HCT116 (cell line): ENCODE measurements around the gene WNT16.

ENCODE experiments used
- CTCF ChIP-seq, 3 experiments: fragments of 200-600 bp in 1 of 3; sonication (generic) in 1 of 3; IDR thresholded peaks in 2 of 3; conservative IDR thresholded peaks in 1 of 3; 2 replicates each; pipeline ENCODE4 v1.5.1; 2012 to 2017; ENCODE audit warnings: low read depth in 2 of 3, low read length in 2 of 3, antibody characterized with exemption in 1 of 3, borderline replicate concordance in 1 of 3, control low read depth in 1 of 3, mild to moderate bottlenecking in 1 of 3, mixed read lengths in 1 of 3, mixed run types in 1 of 3, moderate library complexity in 1 of 3; ENCODE audit not compliant: insufficient read depth in 1 of 3
- EZH2 ChIP-seq: fragments of 200-600 bp; sonication (generic); IDR thresholded peaks from 2 replicates; pipeline ENCODE4 v1.6.1; 2017; ENCODE audit warnings: antibody characterized with exemption, mixed run types
- JUND ChIP-seq: IDR thresholded peaks from 2 replicates; pipeline ENCODE4 v1.6.1; 2012
- POLR2A ChIP-seq: IDR thresholded peaks from 2 replicates; pipeline ENCODE4 v1.7.0; 2011; ENCODE audit warnings: borderline replicate concordance; ENCODE audit not compliant: insufficient read depth, insufficient read length; ENCODE audit errors: extremely low read depth
- RAD21 ChIP-seq: IDR thresholded peaks from 2 replicates; pipeline ENCODE4 v1.6.1; 2012; ENCODE audit warnings: low read depth, mild to moderate bottlenecking
- REST ChIP-seq: IDR thresholded peaks from 2 replicates; pipeline ENCODE4 v1.6.1; 2012; ENCODE audit warnings: low read depth
- SP1 ChIP-seq: IDR thresholded peaks from 2 replicates; pipeline ENCODE4 v1.6.1; 2012; ENCODE audit warnings: low read depth
- ZNF274 ChIP-seq: fragments of 200-500 bp; sonication (Bioruptor generic); IDR thresholded peaks from 2 replicates; pipeline ENCODE4 v1.6.1; 2014; ENCODE audit warnings: mild to moderate bottlenecking, low read depth, low read length, inconsistent platforms

DNA sequence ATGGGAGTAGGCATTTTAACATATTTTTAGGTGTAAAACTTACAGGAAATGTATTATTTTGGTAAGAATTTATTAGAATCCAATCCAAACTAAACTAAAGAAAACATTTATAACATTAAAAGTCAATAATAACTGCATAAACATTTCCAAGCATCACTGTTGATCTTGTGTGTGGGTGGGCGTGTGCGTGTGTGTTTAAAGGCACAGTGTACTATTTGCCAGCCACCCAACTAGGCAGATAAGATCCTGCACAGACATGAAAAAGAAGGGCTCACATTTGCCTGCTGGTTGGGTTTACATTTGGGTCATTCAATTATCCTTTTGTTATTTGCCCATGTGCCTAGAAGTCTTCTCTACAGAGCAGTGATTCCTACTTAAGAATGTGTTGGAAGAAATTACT, 31.0 kb upstream of the WNT16 start:
- TF ChIP-seq EZH2, result no peak
- TF ChIP-seq REST, result no peak
- TF ChIP-seq CTCF (IDR thresholded peaks at IDR 0.05 in 2 of 3, conservative IDR thresholded peaks at IDR 0.05 in 1 of 3; ENCODE audit: borderline replicate concordance in 1 of 3, insufficient read depth in 1 of 3, low read depth in 2 of 3, low read length in 2 of 3), result no peak
- TF ChIP-seq ZNF274, result no peak
- TF ChIP-seq POLR2A, result no peak
- TF ChIP-seq SP1, result peak; percentile 39; the same call in 1 of the 2 replicates
- TF ChIP-seq JUND, result peak; percentile 26; the same call in 1 of the 2 replicates
- no peak for TF ChIP-seq RAD21
